HepG2 (cell line): ENCODE measurements around the gene FBXO8. TPM values are rescaled to one million over a fixed set of nuclear protein-coding genes. Genes with fewer than 3 reads are reported as not detected.

ENCODE experiments used
- ATAC-seq: fragments of 200-7000 bp; cut with Tn5 transposase; 3 replicates; pipeline ENCODE4 v1.9.1; 2020; ENCODE audit warnings: mild to moderate bottlenecking, moderate library complexity
- BruUV-seq: library from RNA; stranded (reverse); fragments of 400-500 nt; replicated peaks from 2 replicates; lab custom pipeline; 2021; lab: Mats Ljungman, UMichigan
- CTCF ChIA-PET: fragments of 300-600 bp; formaldehyde crosslinking; extraction: SDS; loops from one replicate; lab custom pipeline; 2021; ENCODE audit warnings: low total read pairs, inconsistent platforms, low intra/inter-chr PET ratio; lab: Yijun Ruan, JAX
- POLR2A ChIA-PET: fragments of 350-600 bp; sonication (Branson Sonifier 250); formaldehyde crosslinking; loops from one replicate; lab custom pipeline; 2020; ENCODE audit warnings: antibody characterized with exemption, inconsistent platforms; lab: Yijun Ruan, JAX
- DNase-seq: peaks from one replicate; pipeline ENCODE4 v3.0.0-alpha.2; 2015; ENCODE audit warnings: low spot score
- FAIRE-seq: peaks from 3 replicates; lab custom pipeline; 2011; peaks lifted over from hg19 to GRCh38; lab: Jason Lieb, UNC
- H2AFZ ChIP-seq: one replicate; pipeline ENCODE4 v1.6.1; 2011; ENCODE audit warnings: low read length, inconsistent platforms
- H3K27ac ChIP-seq: fragments of 300-600 bp; 3 replicates; pipeline ENCODE4 v1.8.0; 2011; ENCODE audit warnings: mixed run types, mild to moderate bottlenecking, mixed read lengths, low read length, inconsistent platforms; ENCODE audit not compliant: insufficient read depth; ENCODE audit errors: extremely low read length
- H3K27me3 ChIP-seq, 2 experiments: fragments of 200-600 bp in 1 of 2; 2 replicates in 1 of 2; 3 replicates in 1 of 2; pipeline versions ENCODE4 v1.6.0 to v1.8.0; 2011; ENCODE audit warnings: low read length in 2 of 2, mild to moderate bottlenecking in 2 of 2, moderate library complexity in 2 of 2, inconsistent platforms in 1 of 2; ENCODE audit not compliant: insufficient read depth in 2 of 2, control insufficient read depth in 1 of 2
- H3K36me3 ChIP-seq, 2 experiments: fragments of 200-600 bp in 1 of 2; replicated peaks in 1 of 2; 2 replicates in 1 of 2; 3 replicates in 1 of 2; pipeline versions ENCODE4 v1.5.1 to v1.8.0; 2011; ENCODE audit warnings: low read length in 2 of 2, inconsistent platforms in 1 of 2; ENCODE audit not compliant: insufficient read depth in 2 of 2, control insufficient read depth in 1 of 2
- H3K4me1 ChIP-seq: 2 replicates; pipeline ENCODE4 v1.5.1; 2012; ENCODE audit warnings: low read length, inconsistent platforms; ENCODE audit not compliant: insufficient read depth
- H3K4me2 ChIP-seq: 2 replicates; pipeline ENCODE4 v1.6.0; 2011; ENCODE audit warnings: low read depth, low read length, inconsistent platforms
- H3K4me3 ChIP-seq, 3 experiments: fragments of 200-600 bp in 1 of 3; sonication (generic), shearing (Covaris generic) in 1 of 3; replicated peaks in 1 of 3; 2 replicates each; pipeline ENCODE4 v1.5.1; 2011 to 2016; ENCODE audit warnings: low read length in 3 of 3, inconsistent platforms in 2 of 3, low read depth in 2 of 3, mild to moderate bottlenecking in 2 of 3, control low read depth in 1 of 3, mixed read lengths in 1 of 3; ENCODE audit not compliant: insufficient read depth in 1 of 3
- H3K79me2 ChIP-seq: one replicate; pipeline ENCODE4 v1.6.1; 2011; ENCODE audit warnings: low read length, inconsistent platforms; ENCODE audit not compliant: insufficient read depth
- H3K9ac ChIP-seq: 2 replicates; pipeline ENCODE4 v1.6.0; 2011; ENCODE audit warnings: mild to moderate bottlenecking, low read depth, low read length, inconsistent platforms; ENCODE audit not compliant: insufficient read depth
- H3K9me3 ChIP-seq: 2 replicates; pipeline ENCODE4 v1.5.1; 2012; ENCODE audit warnings: mild to moderate bottlenecking, low read length
- H4K20me1 ChIP-seq: 2 replicates; pipeline ENCODE4 v1.6.0; 2011; ENCODE audit warnings: inconsistent platforms, mild to moderate bottlenecking, low read length, moderate library complexity; ENCODE audit not compliant: insufficient read depth
- FOXA1 ChIP-seq, 2 experiments: fragments of 450-650 bp in 1 of 2; sonication (generic) in 1 of 2; formaldehyde crosslinking in 1 of 2; IDR thresholded peaks; 2 replicates each; pipeline versions ENCODE4 v1.4.0 to v1.6.1; 2016 to 2020; ENCODE audit warnings: missing genetic modification reagents in 1 of 2
- GFI1 ChIP-seq: sonication (generic); formaldehyde crosslinking; IDR thresholded peaks from 2 replicates; pipeline ENCODE4 v1.5.0; 2020; ENCODE audit warnings: missing genetic modification reagents, mild to moderate bottlenecking, borderline replicate concordance
- NCOA1 ChIP-seq: sonication (generic); formaldehyde crosslinking; IDR thresholded peaks from 2 replicates; pipeline ENCODE4 v1.9.0; 2021; ENCODE audit warnings: missing genetic modification reagents
- RCOR2 ChIP-seq: IDR thresholded peaks from 2 replicates; pipeline ENCODE4 v1.6.1; 2016; ENCODE audit warnings: missing biosample characterization, missing genetic modification reagents
- SSRP1 ChIP-seq: IDR thresholded peaks from 2 replicates; pipeline ENCODE4 v1.6.1; 2016; ENCODE audit warnings: control low read depth
- TOE1 ChIP-seq: sonication (generic); formaldehyde crosslinking; IDR thresholded peaks from 2 replicates; pipeline ENCODE4 v1.4.0; 2020; ENCODE audit warnings: mild to moderate bottlenecking, missing genetic modification reagents
- ZBTB20 ChIP-seq: sonication (generic); formaldehyde crosslinking; IDR thresholded peaks from 2 replicates; pipeline ENCODE4 v1.8.1; 2023; ENCODE audit warnings: missing genetic modification reagents, low read depth, mild to moderate bottlenecking, borderline replicate concordance
- ZNF773 ChIP-seq: sonication (generic); formaldehyde crosslinking; IDR thresholded peaks from 2 replicates; pipeline ENCODE4 v1.4.0; 2020; ENCODE audit warnings: missing genetic modification reagents, borderline replicate concordance
- ZNF775 ChIP-seq: sonication (generic); formaldehyde crosslinking; IDR thresholded peaks from 2 replicates; pipeline ENCODE4 v1.4.0; 2020; ENCODE audit warnings: missing genetic modification reagents, mild to moderate bottlenecking, moderate library complexity, borderline replicate concordance
- WGBS: methylation state at CpG from one replicate; pipeline ENCODE4 v1.1.6; 2017; ENCODE audit warnings: low lambda C conversion rate; 5-methylcytosine and 5-hydroxymethylcytosine counted together
- in situ Hi-C: cut with HindIII; loops from 2 replicates; pipeline ENCODE4 v1.10.0; 2017; ENCODE audit warnings: low pct_unique_long_range_greater_than_20kb; ENCODE audit not compliant: extremely low pct_ligation_motif_present
- intact Hi-C: fragments of 100-400 bp; cut with micrococcal nuclease; formaldehyde crosslinking; loops from one replicate; pipeline ENCODE4 v1.10.0; 2022; ENCODE audit not compliant: unreplicated experiment
- polyA plus RNA-seq, 8 experiments: library from polyadenylated mRNA; depleted of rRNA in 3 of 8; stranded (reverse) in 7 of 8; unstranded in 1 of 8; fragments of >200 nt; fragmentation: Illumina TruSeq in 4 of 8; extraction: Trizol in 4 of 8; gene quantifications; 2 replicates each; pipeline versions ENCODE4 v1.2.1 to v1.2.3, GENCODE V29; 2011 to 2016; ENCODE audit warnings: low read depth in 4 of 8, missing spikeins in 1 of 8, mixed read lengths in 1 of 8; ENCODE audit not compliant: insufficient read depth in 1 of 8
- total RNA-seq, 5 experiments: library from RNA; depleted of rRNA; stranded (reverse); fragments of >200 nt; fragmentation: Illumina TruSeq; extraction: Trizol; gene quantifications; 2 replicates each; pipeline ENCODE4 v1.2.3, GENCODE V29; 2016; ENCODE audit warnings: low read depth in 1 of 5
- TF ChIP-seq, protein P1 (sequence below): IDR thresholded peaks from 2 replicates; pipeline ENCODE4 v1.6.1; 2016; ENCODE audit warnings: low read depth, missing genetic modification reagents, missing compliant biosample characterization
- TF ChIP-seq, protein P2 (sequence below): sonication (generic); formaldehyde crosslinking; IDR thresholded peaks from 2 replicates; pipeline ENCODE4 v1.4.0; 2020; ENCODE audit warnings: low read depth, mild to moderate bottlenecking, missing genetic modification reagents
- TF ChIP-seq, protein P3 (sequence below): sonication (generic); formaldehyde crosslinking; IDR thresholded peaks from 2 replicates; pipeline ENCODE4 v1.5.0; 2020; ENCODE audit warnings: missing genetic modification reagents

The FBXO8 gene
- total and polyA plus RNA-seq, 2 of the 13 experiments (the other 11 are each of a cell fraction or from before 2014, with no cell fraction given) = 11.7 to 15.2 TPM

DNA sequence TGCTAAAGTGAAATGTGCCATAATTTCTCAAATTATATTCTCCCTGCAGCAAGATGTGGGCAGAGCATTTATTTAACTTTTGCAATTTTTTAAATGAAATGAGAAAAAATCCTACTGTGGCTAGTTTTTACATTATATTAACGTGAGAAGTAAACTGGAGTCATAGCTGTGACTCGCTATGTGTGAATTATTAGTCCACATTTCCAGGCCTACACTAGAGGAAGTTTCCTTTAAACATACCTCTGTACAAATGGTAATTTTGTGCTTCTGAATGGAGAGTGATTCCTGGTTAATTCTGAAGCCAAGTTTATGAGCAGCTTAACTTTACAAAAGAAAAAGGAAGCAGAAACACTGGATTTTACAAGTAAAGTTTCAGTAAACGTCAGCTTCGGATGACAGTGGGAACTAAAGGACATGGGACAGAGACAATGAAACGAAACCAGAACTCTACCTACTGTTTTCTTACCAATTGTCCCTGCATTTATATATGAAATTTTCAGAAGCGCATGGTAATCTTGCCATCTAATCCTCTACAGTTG lies 72.4 kb downstream of the FBXO8 start:
- Histone ChIP-seq H3K79me2 (no peaks in the 10 kb centered on the region), H3K4me1 (no peaks in the 10 kb centered on the region; the same call in 1 of the 2 replicates), H3K9me3 (no peaks in the 10 kb centered on the region)
- TF ChIP-seq TOE1 (no peak), ZBTB20 (CRISPR knock-in tag) (no peak), ZNF775 (CRISPR knock-in tag) (no peak), SSRP1 (CRISPR knock-in tag) (no peak), FOXA1 (IDR thresholded peaks at IDR 0.05) (no peak), FOXA1 (CRISPR knock-in tag; IDR thresholded peaks at IDR 0.05) (no peak), GFI1 (CRISPR knock-in tag) (no peak), RCOR2 (CRISPR knock-in tag) (no peak), NCOA1 (CRISPR knock-in tag) (no peak), ZNF773 (CRISPR knock-in tag) (no peak)
- TF ChIP-seq, protein P1, sequence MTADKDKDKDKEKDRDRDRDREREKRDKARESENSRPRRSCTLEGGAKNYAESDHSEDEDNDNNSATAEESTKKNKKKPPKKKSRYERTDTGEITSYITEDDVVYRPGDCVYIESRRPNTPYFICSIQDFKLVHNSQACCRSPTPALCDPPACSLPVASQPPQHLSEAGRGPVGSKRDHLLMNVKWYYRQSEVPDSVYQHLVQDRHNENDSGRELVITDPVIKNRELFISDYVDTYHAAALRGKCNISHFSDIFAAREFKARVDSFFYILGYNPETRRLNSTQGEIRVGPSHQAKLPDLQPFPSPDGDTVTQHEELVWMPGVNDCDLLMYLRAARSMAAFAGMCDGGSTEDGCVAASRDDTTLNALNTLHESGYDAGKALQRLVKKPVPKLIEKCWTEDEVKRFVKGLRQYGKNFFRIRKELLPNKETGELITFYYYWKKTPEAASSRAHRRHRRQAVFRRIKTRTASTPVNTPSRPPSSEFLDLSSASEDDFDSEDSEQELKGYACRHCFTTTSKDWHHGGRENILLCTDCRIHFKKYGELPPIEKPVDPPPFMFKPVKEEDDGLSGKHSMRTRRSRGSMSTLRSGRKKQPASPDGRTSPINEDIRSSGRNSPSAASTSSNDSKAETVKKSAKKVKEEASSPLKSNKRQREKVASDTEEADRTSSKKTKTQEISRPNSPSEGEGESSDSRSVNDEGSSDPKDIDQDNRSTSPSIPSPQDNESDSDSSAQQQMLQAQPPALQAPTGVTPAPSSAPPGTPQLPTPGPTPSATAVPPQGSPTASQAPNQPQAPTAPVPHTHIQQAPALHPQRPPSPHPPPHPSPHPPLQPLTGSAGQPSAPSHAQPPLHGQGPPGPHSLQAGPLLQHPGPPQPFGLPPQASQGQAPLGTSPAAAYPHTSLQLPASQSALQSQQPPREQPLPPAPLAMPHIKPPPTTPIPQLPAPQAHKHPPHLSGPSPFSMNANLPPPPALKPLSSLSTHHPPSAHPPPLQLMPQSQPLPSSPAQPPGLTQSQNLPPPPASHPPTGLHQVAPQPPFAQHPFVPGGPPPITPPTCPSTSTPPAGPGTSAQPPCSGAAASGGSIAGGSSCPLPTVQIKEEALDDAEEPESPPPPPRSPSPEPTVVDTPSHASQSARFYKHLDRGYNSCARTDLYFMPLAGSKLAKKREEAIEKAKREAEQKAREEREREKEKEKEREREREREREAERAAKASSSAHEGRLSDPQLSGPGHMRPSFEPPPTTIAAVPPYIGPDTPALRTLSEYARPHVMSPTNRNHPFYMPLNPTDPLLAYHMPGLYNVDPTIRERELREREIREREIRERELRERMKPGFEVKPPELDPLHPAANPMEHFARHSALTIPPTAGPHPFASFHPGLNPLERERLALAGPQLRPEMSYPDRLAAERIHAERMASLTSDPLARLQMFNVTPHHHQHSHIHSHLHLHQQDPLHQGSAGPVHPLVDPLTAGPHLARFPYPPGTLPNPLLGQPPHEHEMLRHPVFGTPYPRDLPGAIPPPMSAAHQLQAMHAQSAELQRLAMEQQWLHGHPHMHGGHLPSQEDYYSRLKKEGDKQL (CRISPR knock-in tag) = no peak
- TF ChIP-seq, protein P2, sequence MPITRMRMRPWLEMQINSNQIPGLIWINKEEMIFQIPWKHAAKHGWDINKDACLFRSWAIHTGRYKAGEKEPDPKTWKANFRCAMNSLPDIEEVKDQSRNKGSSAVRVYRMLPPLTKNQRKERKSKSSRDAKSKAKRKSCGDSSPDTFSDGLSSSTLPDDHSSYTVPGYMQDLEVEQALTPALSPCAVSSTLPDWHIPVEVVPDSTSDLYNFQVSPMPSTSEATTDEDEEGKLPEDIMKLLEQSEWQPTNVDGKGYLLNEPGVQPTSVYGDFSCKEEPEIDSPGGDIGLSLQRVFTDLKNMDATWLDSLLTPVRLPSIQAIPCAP = no peak
- TF ChIP-seq, protein P3, sequence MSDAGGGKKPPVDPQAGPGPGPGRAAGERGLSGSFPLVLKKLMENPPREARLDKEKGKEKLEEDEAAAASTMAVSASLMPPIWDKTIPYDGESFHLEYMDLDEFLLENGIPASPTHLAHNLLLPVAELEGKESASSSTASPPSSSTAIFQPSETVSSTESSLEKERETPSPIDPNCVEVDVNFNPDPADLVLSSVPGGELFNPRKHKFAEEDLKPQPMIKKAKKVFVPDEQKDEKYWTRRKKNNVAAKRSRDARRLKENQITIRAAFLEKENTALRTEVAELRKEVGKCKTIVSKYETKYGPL (CRISPR knock-in tag) = no peak
- TF ChIP-seq, all 625 proteins: peak for 0
- DNase-seq (no peak), ATAC-seq (no peak), FAIRE-seq (no peak)
- ChIA-PET CTCF (no interaction called here), POLR2A (no interaction called here)
- in situ Hi-C loops = loop anchor here (25.0 kb wide), 1 partner anchor 426 kb away; no protein-coding TSS in a partner anchor
- Histone ChIP-seq H3K9ac (no peak overlapping the region), H3K27me3 (peaks cover 2 to 41% of the 10 kb centered on the region in 2 experiments; a peak in 3 of 5 replicates), H3K4me2 (no peak overlapping the region), H2AFZ (no peak overlapping the region), H3K27ac (no peak overlapping the region), H3K36me3 (no peaks in the 10 kb centered on the region), H4K20me1 (no peaks in the 10 kb centered on the region), H3K4me3 (no peak overlapping the region)
- 47% methylated on average over 6 of the region's 6 CpGs for WGBS
- no TSS peak for BruUV-seq
- intact Hi-C loops = no loop called here
